Frontal cortex (tissue), 4 donors: ENCODE results near the gene TASP1. TPM values are rescaled to one million over a fixed set of nuclear protein-coding genes. Genes with fewer than 3 reads are reported as not detected.
"Not testable (repeated sequence)": the region's sequence is repeated elsewhere in the genome, so short reads cannot be mapped to it uniquely, and the experiment has no call there.

Experiments
- DNase-seq, 2 donors: peaks; one replicate each; pipeline ENCODE4 v3.0.0; 2012; ENCODE audit warnings: low spot score in 2 of 2
- FAIRE-seq: peaks from 2 replicates; lab custom pipeline; 2012; peaks lifted over from hg19 to GRCh38; lab: Jason Lieb, UNC
- total RNA-seq: library from RNA; depleted of rRNA; stranded (reverse); fragments of >200 nt; gene quantifications from one replicate; pipeline ENCODE4 v1.2.3, GENCODE V29; 2014
- donor health status: control.
- donor health status: control.
- donor health status: control.

The TASP1 gene
- total RNA-seq, 1 donor from 2014 or later = 30.6 TPM

GRCh38 chr20:13364278-13365170, 274.2 kb downstream of the TASP1 start:
- FAIRE-seq = no peak
- no peak for DNase-seq

- FAIRE-seq (no peak), DNase-seq (no peak)
These were observed 275.3 kb downstream of the TASP1 start for GRCh38 chr20:13363473-13363872.

- not testable (repeated sequence) for FAIRE-seq, DNase-seq
These were observed 276.6 kb downstream of the TASP1 start for GRCh38 chr20:13362165-13362564.

- DNase-seq, FAIRE-seq: not testable (repeated sequence)
These were observed 279.8 kb downstream of the TASP1 start for GRCh38 chr20:13358936-13359335.

- DNase-seq, FAIRE-seq: not testable (repeated sequence)
These were observed 280.9 kb downstream of the TASP1 start for GRCh38 chr20:13357782-13358181.

GRCh38 chr20:13356591-13356990, 282.1 kb downstream of the TASP1 start:
- no peak for FAIRE-seq
- no peak for DNase-seq

GRCh38 chr20:13355941-13356486, 282.7 kb downstream of the TASP1 start:
- FAIRE-seq (no peak), DNase-seq (no peak)

- FAIRE-seq (no peak), DNase-seq (no peak)
These were observed 283.3 kb downstream of the TASP1 start for GRCh38 chr20:13355411-13355810.

GRCh38 chr20:13353261-13353945, 285.3 kb downstream of the TASP1 start:
- FAIRE-seq (no peak), DNase-seq (no peak)

GRCh38 chr20:13349235-13349604, 289.5 kb downstream of the TASP1 start:
- DNase-seq (no peak), FAIRE-seq (no peak)

- DNase-seq (no peak), FAIRE-seq (no peak)
These were observed 290.2 kb downstream of the TASP1 start for GRCh38 chr20:13348311-13349234.

- FAIRE-seq = no peak
- DNase-seq = no peak
These were observed 294.1 kb downstream of the TASP1 start for GRCh38 chr20:13344671-13345070.

- FAIRE-seq = no peak
- no peak for DNase-seq
These were observed 296.1 kb downstream of the TASP1 start for GRCh38 chr20:13342469-13343242.

- no peak for FAIRE-seq
- DNase-seq = no peak
These were observed 296.9 kb downstream of the TASP1 start for GRCh38 chr20:13341737-13342393.

GRCh38 chr20:13340088-13340487, 298.6 kb downstream of the TASP1 start:
- DNase-seq = no peak
- no peak for FAIRE-seq
